H9 (cell line): ENCODE results near the gene LRP3. TPM values are rescaled to one million over a fixed set of nuclear protein-coding genes. Genes with fewer than 3 reads are reported as not detected.

Experiments used
- DNase-seq: peaks from one replicate; pipeline ENCODE4 v3.0.0-alpha.2; 2017
- H2AFZ ChIP-seq: one replicate; pipeline ENCODE4 v1.6.1; 2013; ENCODE audit warnings: mild to moderate bottlenecking, low read length, control low read depth, moderate library complexity
- H2AK5ac ChIP-seq: 2 replicates; pipeline ENCODE4 v1.6.1; 2013; ENCODE audit warnings: low read length, control low read depth, mixed read lengths; ENCODE audit not compliant: insufficient read length
- H2BK120ac ChIP-seq: one replicate; pipeline ENCODE4 v1.6.1; 2013; ENCODE audit warnings: low read depth, mild to moderate bottlenecking, low read length, control low read depth, inconsistent platforms; ENCODE audit not compliant: poor library complexity, severe bottlenecking
- H2BK12ac ChIP-seq: 2 replicates; pipeline ENCODE4 v1.6.1; 2013; ENCODE audit warnings: low read length, control low read depth, mixed read lengths, low read depth; ENCODE audit not compliant: insufficient read length
- H2BK15ac ChIP-seq: 2 replicates; pipeline ENCODE4 v1.6.1; 2013; ENCODE audit warnings: low read depth, low read length, control low read depth
- H2BK20ac ChIP-seq: one replicate; pipeline ENCODE4 v1.6.1; 2013; ENCODE audit warnings: low read depth, mild to moderate bottlenecking, low read length, control low read depth, inconsistent platforms; ENCODE audit not compliant: poor library complexity, severe bottlenecking
- H2BK5ac ChIP-seq: 2 replicates; pipeline ENCODE4 v1.6.1; 2013; ENCODE audit warnings: low read length, control low read depth, mixed read lengths; ENCODE audit not compliant: insufficient read length
- H3K14ac ChIP-seq: 2 replicates; pipeline ENCODE4 v1.6.1; 2013; ENCODE audit warnings: low read length, control low read depth; ENCODE audit not compliant: insufficient read depth
- H3K18ac ChIP-seq: 2 replicates; pipeline ENCODE4 v1.6.1; 2013; ENCODE audit warnings: low read depth, mild to moderate bottlenecking, mixed read lengths, low read length, control low read depth; ENCODE audit not compliant: insufficient read length
- H3K23ac ChIP-seq: 2 replicates; pipeline ENCODE4 v1.6.1; 2013; ENCODE audit warnings: low read length, control low read depth, mixed read lengths, low read depth; ENCODE audit not compliant: insufficient read length
- H3K23me2 ChIP-seq: 2 replicates; pipeline ENCODE4 v1.6.1; 2013; ENCODE audit warnings: low read depth, mild to moderate bottlenecking, mixed read lengths, low read length, control low read depth; ENCODE audit not compliant: insufficient read length, poor library complexity, severe bottlenecking
- H3K27ac ChIP-seq: 2 replicates; pipeline ENCODE4 v1.5.1; 2013; ENCODE audit warnings: low read length, control low read depth, mixed read lengths, low read depth; ENCODE audit not compliant: insufficient read length
- H3K27me3 ChIP-seq: 2 replicates; pipeline ENCODE4 v1.6.1; 2013; ENCODE audit warnings: low read length, control low read depth, inconsistent platforms; ENCODE audit not compliant: insufficient read depth
- H3K4ac ChIP-seq: 2 replicates; pipeline ENCODE4 v1.6.1; 2013; ENCODE audit warnings: low read depth, mild to moderate bottlenecking, control low read depth, inconsistent platforms, low read length, moderate library complexity
- H3K4me1 ChIP-seq: 2 replicates; pipeline ENCODE4 v1.6.1; 2013; ENCODE audit warnings: low read length, control low read depth, inconsistent platforms; ENCODE audit not compliant: insufficient read depth
- H3K4me2 ChIP-seq: 2 replicates; pipeline ENCODE4 v1.6.1; 2013; ENCODE audit warnings: low read length, control low read depth, mixed read lengths; ENCODE audit not compliant: insufficient read length, insufficient read depth
- H3K56ac ChIP-seq: 2 replicates; pipeline ENCODE4 v1.6.1; 2013; ENCODE audit warnings: low read depth, mild to moderate bottlenecking, mixed read lengths, low read length, control low read depth; ENCODE audit not compliant: insufficient read length
- H3K79me1 ChIP-seq: 2 replicates; pipeline ENCODE4 v1.6.1; 2013; ENCODE audit warnings: low read depth, mild to moderate bottlenecking, moderate library complexity, low read length, control low read depth, inconsistent platforms; ENCODE audit not compliant: insufficient read depth, poor library complexity, severe bottlenecking
- H3K79me2 ChIP-seq: 2 replicates; pipeline ENCODE4 v1.6.1; 2013; ENCODE audit warnings: low read length, control low read depth, inconsistent platforms; ENCODE audit not compliant: insufficient read depth
- H3K9ac ChIP-seq: 2 replicates; pipeline ENCODE4 v1.6.1; 2013; ENCODE audit warnings: low read length, control low read depth, mixed read lengths; ENCODE audit not compliant: insufficient read length; ENCODE audit errors: extremely low read depth
- H3K9me3 ChIP-seq: one replicate; pipeline ENCODE4 v1.6.1; 2013; ENCODE audit warnings: low read depth, low read length, inconsistent platforms; ENCODE audit not compliant: control insufficient read depth
- H3T11ph ChIP-seq: one replicate; pipeline ENCODE4 v1.6.1; 2013; ENCODE audit warnings: mild to moderate bottlenecking, low read length, control low read depth, inconsistent platforms
- H4K20me1 ChIP-seq: one replicate; pipeline ENCODE4 v1.6.1; 2013; ENCODE audit not compliant: control insufficient read depth, insufficient read length, insufficient read depth
- H4K5ac ChIP-seq: 2 replicates; pipeline ENCODE4 v1.6.1; 2013; ENCODE audit warnings: low read depth, mild to moderate bottlenecking, mixed read lengths, low read length, control low read depth; ENCODE audit not compliant: insufficient read length
- H4K8ac ChIP-seq: replicated peaks from 2 replicates; pipeline ENCODE4 v1.6.1; 2013; ENCODE audit warnings: low read length, control low read depth, mixed read lengths, low read depth; ENCODE audit not compliant: insufficient read length
- H4K91ac ChIP-seq: 2 replicates; pipeline ENCODE4 v1.6.1; 2013; ENCODE audit warnings: low read depth, mild to moderate bottlenecking, moderate library complexity, mixed read lengths, low read length, control low read depth; ENCODE audit not compliant: insufficient read length
- H3K27ac Mint-ChIP-seq, 3 experiments: 2 replicates in 2 of 3; 3 replicates in 1 of 3; pipeline ENCODE4 v1.8.0; 2020 to 2021; ENCODE audit warnings: mixed read lengths in 3 of 3, mild to moderate bottlenecking in 1 of 3, moderate library complexity in 1 of 3
- H3K27me3 Mint-ChIP-seq: 2 replicates; pipeline ENCODE4 v1.8.0; 2021; ENCODE audit warnings: low read depth, mild to moderate bottlenecking, moderate library complexity, mixed read lengths
- H3K36me3 Mint-ChIP-seq, 3 experiments: 2 replicates in 2 of 3; 3 replicates in 1 of 3; pipeline ENCODE4 v1.8.0; 2020 to 2021; ENCODE audit warnings: low read depth in 3 of 3, mixed read lengths in 3 of 3; ENCODE audit not compliant: insufficient read depth in 1 of 3
- H3K4me1 Mint-ChIP-seq, 2 experiments: 2 replicates each; pipeline ENCODE4 v1.8.0; 2020; ENCODE audit warnings: mixed read lengths in 2 of 2
- H3K4me3 Mint-ChIP-seq, 2 experiments: 2 replicates in 1 of 2; 3 replicates in 1 of 2; pipeline ENCODE4 v1.8.0; 2020 to 2021; ENCODE audit warnings: mild to moderate bottlenecking in 2 of 2, mixed read lengths in 2 of 2, moderate library complexity in 1 of 2
- H3K9me3 Mint-ChIP-seq, 2 experiments: 2 replicates in 1 of 2; 3 replicates in 1 of 2; pipeline ENCODE4 v1.8.0; 2020; ENCODE audit warnings: mild to moderate bottlenecking in 2 of 2, mixed read lengths in 2 of 2, moderate library complexity in 1 of 2
- WGBS: extraction: QIAGEN DNeasy Blood & Tissue Kit; methylation state at CpG from one replicate; pipeline ENCODE4 v1.1.7; 2013; ENCODE audit warnings: missing lambda C conversion rate, low lambda C conversion rate, mixed read lengths; ENCODE audit not compliant: insufficient read length; ENCODE audit errors: extremely low coverage; 5-methylcytosine and 5-hydroxymethylcytosine counted together
- total RNA-seq: library from RNA; stranded (reverse); gene quantifications from 2 replicates; pipeline ENCODE4 v1.2.1, GENCODE V29; 2021
- TF ChIP-seq, protein P1 (sequence below): fragments of 200-600 bp; sonication (generic); conservative IDR thresholded peaks from 3 replicates; pipeline ENCODE4 v1.8.0; 2021; ENCODE audit warnings: antibody characterized with exemption, mild to moderate bottlenecking

LRP3 gene
- total RNA-seq, 1 experiment from 2014 or later = 29.2 TPM

- Mint-ChIP-seq H3K27me3 (no peaks in the 10 kb centered on the region; the same call in 1 of the 2 replicates), H3K9me3 (peaks cover 2 to 3% of the 10 kb centered on the region in 2 experiments; a peak in 3 of 5 replicates), H3K4me1 (no peaks in the 10 kb centered on the region), H3K4me3 (no peak overlapping the region), H3K36me3 (0 out of 7 replicates have a peak, but pooled peaks cover 0 to 2% (median 0%) of the 10 kb centered on the region in 3 experiments), H3K27ac (no peak overlapping the region)
- H3T11ph ChIP-seq = no peak overlapping the region
- no peak overlapping the region for H2BK5ac ChIP-seq
- TF ChIP-seq, protein P1, sequence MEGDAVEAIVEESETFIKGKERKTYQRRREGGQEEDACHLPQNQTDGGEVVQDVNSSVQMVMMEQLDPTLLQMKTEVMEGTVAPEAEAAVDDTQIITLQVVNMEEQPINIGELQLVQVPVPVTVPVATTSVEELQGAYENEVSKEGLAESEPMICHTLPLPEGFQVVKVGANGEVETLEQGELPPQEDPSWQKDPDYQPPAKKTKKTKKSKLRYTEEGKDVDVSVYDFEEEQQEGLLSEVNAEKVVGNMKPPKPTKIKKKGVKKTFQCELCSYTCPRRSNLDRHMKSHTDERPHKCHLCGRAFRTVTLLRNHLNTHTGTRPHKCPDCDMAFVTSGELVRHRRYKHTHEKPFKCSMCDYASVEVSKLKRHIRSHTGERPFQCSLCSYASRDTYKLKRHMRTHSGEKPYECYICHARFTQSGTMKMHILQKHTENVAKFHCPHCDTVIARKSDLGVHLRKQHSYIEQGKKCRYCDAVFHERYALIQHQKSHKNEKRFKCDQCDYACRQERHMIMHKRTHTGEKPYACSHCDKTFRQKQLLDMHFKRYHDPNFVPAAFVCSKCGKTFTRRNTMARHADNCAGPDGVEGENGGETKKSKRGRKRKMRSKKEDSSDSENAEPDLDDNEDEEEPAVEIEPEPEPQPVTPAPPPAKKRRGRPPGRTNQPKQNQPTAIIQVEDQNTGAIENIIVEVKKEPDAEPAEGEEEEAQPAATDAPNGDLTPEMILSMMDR = no peak
- H2BK15ac ChIP-seq = no peak overlapping the region
- H3K27me3 ChIP-seq = no peaks in the 10 kb centered on the region
- H3K9ac ChIP-seq = no peak overlapping the region
- WGBS = no CpG with 5 or more reads among the region's 5 CpGs
- H3K18ac ChIP-seq = no peak overlapping the region
- no peak overlapping the region for H3K14ac ChIP-seq
- no peak for DNase-seq
- H4K20me1 ChIP-seq = no peaks in the 10 kb centered on the region
- H2AK5ac ChIP-seq = no peak overlapping the region
- H3K56ac ChIP-seq = no peak overlapping the region
- no peaks in the 10 kb centered on the region for H3K79me1 ChIP-seq
- H4K5ac ChIP-seq = no peak overlapping the region
- H3K4ac ChIP-seq = no peak overlapping the region
- no peaks in the 10 kb centered on the region for H3K23me2 ChIP-seq
- no peak overlapping the region for H2BK12ac ChIP-seq
- no peaks in the 10 kb centered on the region for H3K9me3 ChIP-seq
- no peaks in the 10 kb centered on the region for H3K4me1 ChIP-seq
- no peak overlapping the region for H2BK20ac ChIP-seq
- no peak overlapping the region for H4K8ac ChIP-seq
- H3K79me2 ChIP-seq = no peaks in the 10 kb centered on the region
- no peak overlapping the region for H3K23ac ChIP-seq
- H2AFZ ChIP-seq = no peak overlapping the region
- no peak overlapping the region for H2BK120ac ChIP-seq
- no peak overlapping the region for H3K27ac ChIP-seq
- no peak overlapping the region for H4K91ac ChIP-seq
- no peak overlapping the region for H3K4me2 ChIP-seq
Observed at GRCh38 chr19:33156334-33156733, 37.8 kb upstream of the LRP3 start.
